Activated naive CD8-positive, alpha-beta T cell (primary cell): ENCODE data around the gene SYPL1.

Experiments used
- H3K27ac Mint-ChIP-seq: one replicate; pipeline ENCODE4 v1.8.0; 2021; ENCODE audit warnings: mixed read lengths
- H3K27me3 Mint-ChIP-seq: one replicate; pipeline ENCODE4 v1.8.0; 2021; ENCODE audit warnings: mixed read lengths
- H3K36me3 Mint-ChIP-seq: one replicate; pipeline ENCODE4 v1.8.0; 2021; ENCODE audit warnings: mixed read lengths
- H3K4me1 Mint-ChIP-seq: one replicate; pipeline ENCODE4 v1.8.0; 2021; ENCODE audit warnings: low read depth, mixed read lengths
- H3K4me3 Mint-ChIP-seq: one replicate; pipeline ENCODE4 v1.8.0; 2021; ENCODE audit warnings: mild to moderate bottlenecking, mixed read lengths
- H3K9me3 Mint-ChIP-seq: one replicate; pipeline ENCODE4 v1.8.0; 2021; ENCODE audit warnings: low read depth, mixed read lengths

Gene SYPL1

GRCh38 chr7:106070567-106071254 lies 41.4 kb downstream of the SYPL1 start:
- no peaks in the 10 kb centered on the region for H3K36me3 Mint-ChIP-seq
- H3K9me3 Mint-ChIP-seq, result no peaks in the 10 kb centered on the region
- H3K27me3 Mint-ChIP-seq, result no peaks in the 10 kb centered on the region
- peak overlapping the region; percentile 63 for H3K4me3 Mint-ChIP-seq
- peaks cover 53% of the 10 kb centered on the region for H3K4me1 Mint-ChIP-seq
- peak overlapping the region; percentile 92 for H3K27ac Mint-ChIP-seq

GRCh38 chr7:106070201-106070551 lies 41.9 kb downstream of the SYPL1 start:
- H3K9me3 Mint-ChIP-seq, result no peaks in the 10 kb centered on the region
- H3K4me1 Mint-ChIP-seq, result peaks cover 53% of the 10 kb centered on the region
- H3K27ac Mint-ChIP-seq, result no peak overlapping the region
- no peaks in the 10 kb centered on the region for H3K36me3 Mint-ChIP-seq
- no peak overlapping the region for H3K4me3 Mint-ChIP-seq
- no peaks in the 10 kb centered on the region for H3K27me3 Mint-ChIP-seq

GRCh38 chr7:106069471-106070200 lies 42.5 kb downstream of the SYPL1 start:
- H3K36me3 Mint-ChIP-seq, result no peaks in the 10 kb centered on the region
- no peaks in the 10 kb centered on the region for H3K27me3 Mint-ChIP-seq
- H3K4me3 Mint-ChIP-seq, result no peak overlapping the region
- H3K4me1 Mint-ChIP-seq, result peaks cover 52% of the 10 kb centered on the region
- H3K9me3 Mint-ChIP-seq, result no peaks in the 10 kb centered on the region
- peak overlapping the region; percentile 13 for H3K27ac Mint-ChIP-seq

GRCh38 chr7:106068986-106069385 lies 43.1 kb downstream of the SYPL1 start:
- peaks cover 47% of the 10 kb centered on the region for H3K4me1 Mint-ChIP-seq
- H3K9me3 Mint-ChIP-seq, result no peaks in the 10 kb centered on the region
- no peak overlapping the region for H3K4me3 Mint-ChIP-seq
- H3K36me3 Mint-ChIP-seq, result no peaks in the 10 kb centered on the region
- no peaks in the 10 kb centered on the region for H3K27me3 Mint-ChIP-seq
- no peak overlapping the region for H3K27ac Mint-ChIP-seq

GRCh38 chr7:106068538-106068961 lies 43.6 kb downstream of the SYPL1 start:
- Mint-ChIP-seq H3K27ac (peak overlapping the region; percentile 4), H3K4me1 (peaks cover 43% of the 10 kb centered on the region)

GRCh38 chr7:106067678-106068077 lies 44.4 kb downstream of the SYPL1 start:
- H3K27me3 Mint-ChIP-seq, result no peaks in the 10 kb centered on the region
- no peak overlapping the region for H3K4me3 Mint-ChIP-seq
- H3K36me3 Mint-ChIP-seq, result no peaks in the 10 kb centered on the region
- no peak overlapping the region for H3K27ac Mint-ChIP-seq
- peaks cover 41% of the 10 kb centered on the region for H3K4me1 Mint-ChIP-seq
- no peaks in the 10 kb centered on the region for H3K9me3 Mint-ChIP-seq

More at GRCh38 chr7:106068538-106068961, 43.6 kb downstream of the SYPL1 start:
- H3K9me3 Mint-ChIP-seq, result no peaks in the 10 kb centered on the region
- H3K27me3 Mint-ChIP-seq, result no peaks in the 10 kb centered on the region
- H3K36me3 Mint-ChIP-seq, result no peaks in the 10 kb centered on the region
- H3K4me3 Mint-ChIP-seq, result no peak overlapping the region

GRCh38 chr7:106065575-106066500 lies 46.3 kb downstream of the SYPL1 start:
- no peaks in the 10 kb centered on the region for H3K9me3 Mint-ChIP-seq
- peaks cover 28% of the 10 kb centered on the region for H3K4me1 Mint-ChIP-seq

GRCh38 chr7:106064771-106065574 lies 47.1 kb downstream of the SYPL1 start:
- Mint-ChIP-seq H3K27ac (no peak overlapping the region), H3K4me1 (peaks cover 24% of the 10 kb centered on the region), H3K9me3 (no peaks in the 10 kb centered on the region), H3K27me3 (no peaks in the 10 kb centered on the region), H3K36me3 (no peaks in the 10 kb centered on the region), H3K4me3 (no peak overlapping the region)

More at GRCh38 chr7:106065575-106066500, 46.3 kb downstream of the SYPL1 start:
- Mint-ChIP-seq H3K36me3 (no peaks in the 10 kb centered on the region), H3K27me3 (no peaks in the 10 kb centered on the region), H3K4me3 (no peak overlapping the region), H3K27ac (no peak overlapping the region)

GRCh38 chr7:106064316-106064715 lies 47.8 kb downstream of the SYPL1 start:
- no peaks in the 10 kb centered on the region for H3K9me3 Mint-ChIP-seq
- H3K4me3 Mint-ChIP-seq, result no peak overlapping the region
- peaks cover 20% of the 10 kb centered on the region for H3K4me1 Mint-ChIP-seq
- H3K27ac Mint-ChIP-seq, result no peak overlapping the region
- no peaks in the 10 kb centered on the region for H3K36me3 Mint-ChIP-seq
- no peaks in the 10 kb centered on the region for H3K27me3 Mint-ChIP-seq

- H3K27me3 Mint-ChIP-seq, result no peaks in the 10 kb centered on the region
- H3K9me3 Mint-ChIP-seq, result no peaks in the 10 kb centered on the region
- peaks cover 20% of the 10 kb centered on the region for H3K4me1 Mint-ChIP-seq
- H3K36me3 Mint-ChIP-seq, result no peaks in the 10 kb centered on the region
- H3K4me3 Mint-ChIP-seq, result no peak overlapping the region
- H3K27ac Mint-ChIP-seq, result no peak overlapping the region
Measured at GRCh38 chr7:106063692-106064091, 48.4 kb downstream of the SYPL1 start.

GRCh38 chr7:106063024-106063423 lies 49.1 kb downstream of the SYPL1 start:
- Mint-ChIP-seq H3K4me1 (peaks cover 19% of the 10 kb centered on the region), H3K4me3 (no peak overlapping the region), H3K27ac (no peak overlapping the region), H3K9me3 (no peaks in the 10 kb centered on the region), H3K27me3 (no peaks in the 10 kb centered on the region), H3K36me3 (no peaks in the 10 kb centered on the region)

- Mint-ChIP-seq H3K36me3 (no peaks in the 10 kb centered on the region), H3K9me3 (no peaks in the 10 kb centered on the region), H3K4me3 (no peak overlapping the region), H3K4me1 (peaks cover 24% of the 10 kb centered on the region), H3K27ac (no peak overlapping the region), H3K27me3 (no peaks in the 10 kb centered on the region)
Measured at GRCh38 chr7:106062521-106062931, 49.6 kb downstream of the SYPL1 start.

GRCh38 chr7:106062006-106062405 lies 50.1 kb downstream of the SYPL1 start:
- Mint-ChIP-seq H3K27me3 (no peaks in the 10 kb centered on the region), H3K9me3 (no peaks in the 10 kb centered on the region), H3K27ac (no peak overlapping the region), H3K4me1 (peaks cover 29% of the 10 kb centered on the region), H3K4me3 (no peak overlapping the region), H3K36me3 (no peaks in the 10 kb centered on the region)

- Mint-ChIP-seq H3K9me3 (no peaks in the 10 kb centered on the region), H3K27ac (no peak overlapping the region), H3K4me3 (no peak overlapping the region), H3K4me1 (peaks cover 33% of the 10 kb centered on the region), H3K27me3 (no peaks in the 10 kb centered on the region), H3K36me3 (no peaks in the 10 kb centered on the region)
Measured at GRCh38 chr7:106061301-106061979, 50.7 kb downstream of the SYPL1 start.
